Urinary bladder (tissue), 4 donors: Measurements from ENCODE around the gene THRA. TPM values are rescaled to one million over a fixed set of nuclear protein-coding genes. Genes with fewer than 3 reads are reported as not detected.

Source experiments
- DNase-seq: peaks from one replicate; pipeline ENCODE4 v3.0.0-alpha.2; 2015; ENCODE audit errors: extremely low spot score
- H3K27ac ChIP-seq: one replicate; pipeline ENCODE4 v1.5.1; 2013; ENCODE audit warnings: low read depth, mild to moderate bottlenecking, moderate library complexity
- H3K36me3 ChIP-seq: one replicate; pipeline ENCODE4 v1.6.1; 2013; ENCODE audit warnings: mild to moderate bottlenecking, moderate library complexity; ENCODE audit not compliant: insufficient read depth
- H3K4me1 ChIP-seq: one replicate; pipeline ENCODE4 v1.6.1; 2013; ENCODE audit warnings: mild to moderate bottlenecking, moderate library complexity; ENCODE audit not compliant: insufficient read depth
- H3K4me3 ChIP-seq: one replicate; pipeline ENCODE4 v1.5.1; 2013; ENCODE audit warnings: low read depth, low read length
- WGBS: extraction: QIAGEN DNeasy Blood & Tissue Kit; methylation state at CpG from one replicate; pipeline ENCODE4 v1.1.7; 2013; 5-methylcytosine and 5-hydroxymethylcytosine counted together
- polyA plus RNA-seq: library from polyadenylated mRNA; stranded (reverse); fragments of 200-250 nt; gene quantifications from one replicate; pipeline ENCODE4 v1.2.3, GENCODE V29; 2013
- total RNA-seq: library from RNA; depleted of rRNA; stranded (reverse); fragments of >200 nt; gene quantifications from one replicate; pipeline ENCODE4 v1.2.3, GENCODE V29; 2014
- donor health status: healthy with polysubstance abuse.
- donor health status: healthy.

Gene THRA
- total RNA-seq (35.5 TPM), polyA plus RNA-seq (76.3 TPM)

DNA sequence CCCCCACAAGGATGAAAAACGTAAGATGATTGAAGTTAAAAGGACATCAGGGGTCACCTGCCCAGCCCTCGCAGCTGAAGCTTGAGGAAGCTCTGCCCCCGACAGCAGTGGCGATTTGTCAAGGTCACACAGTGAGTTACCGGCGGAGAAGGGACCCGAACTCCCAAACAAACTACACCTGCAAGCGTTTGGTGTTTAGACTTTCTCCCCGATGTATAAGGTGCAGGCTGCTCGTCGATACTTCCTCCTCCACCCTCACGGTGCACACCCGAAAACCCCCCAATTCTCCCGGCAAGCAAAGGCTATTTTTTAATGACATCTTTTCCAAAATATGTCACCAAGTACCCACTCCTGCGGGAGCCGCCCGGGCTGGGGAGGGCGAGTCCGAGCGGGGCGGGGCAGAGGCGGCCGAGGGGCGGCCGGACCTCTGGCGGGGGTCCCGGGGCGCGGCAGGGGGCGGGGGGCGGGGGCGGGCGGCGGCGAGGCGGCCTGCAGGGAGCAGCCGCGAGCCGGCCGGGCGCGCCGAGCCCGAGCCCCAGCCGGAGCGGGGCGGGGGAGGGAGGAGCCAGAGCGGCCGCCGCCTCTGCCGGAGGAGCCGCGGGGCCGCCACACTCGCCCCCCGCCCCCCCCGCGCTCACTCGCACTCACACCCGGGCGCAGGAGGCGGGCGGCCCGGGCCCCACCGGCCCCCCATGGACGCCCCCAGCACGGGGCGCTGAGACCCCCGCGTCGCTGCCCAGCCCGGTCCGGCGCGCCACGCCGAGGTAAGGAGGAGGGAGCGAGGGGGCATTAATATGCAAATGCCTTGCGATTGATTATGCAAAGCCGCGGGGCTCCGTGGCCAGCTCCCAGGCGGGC lies at the start of gene THRA:
THRA (plus strand) TSS at position 637 of the 858 bp plus-strand sequence. CDS start 11,524 bp downstream, outside the sequence.
- Histone ChIP-seq H3K36me3 (no peaks in the 10 kb centered on the region), H3K4me1 (peaks cover 2% of the 10 kb centered on the region), H3K4me3 (peak within 1 kb of the TSS; percentile 98), H3K27ac (peak within 1 kb of the TSS; percentile 85)
- no peak for DNase-seq
- 1% methylated on average over 83 of the region's 83 CpGs for WGBS

GRCh38 chr17:40014375-40014980 lies 48.3 kb upstream of the THRA start:
- no peaks in the 10 kb centered on the region for H3K4me1 ChIP-seq

GRCh38 chr17:40015005-40015997 lies 47.5 kb upstream of the THRA start, which contains the start of gene CSF3:
Gene CSF3, plus strand, starts transcription at chr17:40015440. Its CDS starts 35 bp downstream, at chr17:40015475.
- no peak within 1 kb of the TSS for H3K4me3 ChIP-seq
- peaks cover 3% of the 10 kb centered on the region for H3K36me3 ChIP-seq
- no peaks in the 10 kb centered on the region for H3K4me1 ChIP-seq
- no peak within 1 kb of the TSS for H3K27ac ChIP-seq
- WGBS = 62% methylated on average over 20 of the region's 20 CpGs
- no peak for DNase-seq

More at GRCh38 chr17:40014375-40014980, 48.3 kb upstream of the THRA start:
- Histone ChIP-seq H3K4me3 (no peak overlapping the region), H3K36me3 (no peaks in the 10 kb centered on the region), H3K27ac (no peak overlapping the region)
- WGBS = 51% methylated on average over 18 of the region's 18 CpGs
- DNase-seq = no peak

GRCh38 chr17:40015998-40016985 lies 46.5 kb upstream of the THRA start:
- Histone ChIP-seq H3K27ac (no peak overlapping the region), H3K4me3 (no peak overlapping the region), H3K36me3 (peaks cover 3% of the 10 kb centered on the region), H3K4me1 (no peaks in the 10 kb centered on the region)
- WGBS = 73% methylated on average over 26 of the region's 26 CpGs
- DNase-seq = no peak

- 36% methylated on average over 15 of the region's 15 CpGs for WGBS
- Histone ChIP-seq H3K36me3 (peaks cover 3% of the 10 kb centered on the region), H3K27ac (no peak overlapping the region), H3K4me3 (no peak overlapping the region), H3K4me1 (no peaks in the 10 kb centered on the region)
- no peak for DNase-seq
These were observed 45.2 kb upstream of the THRA start for GRCh38 chr17:40017422-40018080.

GRCh38 chr17:40018211-40019121 lies 44.3 kb upstream of the THRA start:
- H3K4me3 ChIP-seq = no peak overlapping the region
- no peak for DNase-seq
- 22% methylated on average over 15 of the region's 15 CpGs for WGBS
- no peak overlapping the region for H3K27ac ChIP-seq
- no peaks in the 10 kb centered on the region for H3K4me1 ChIP-seq
- H3K36me3 ChIP-seq = peaks cover 3% of the 10 kb centered on the region

DNA sequence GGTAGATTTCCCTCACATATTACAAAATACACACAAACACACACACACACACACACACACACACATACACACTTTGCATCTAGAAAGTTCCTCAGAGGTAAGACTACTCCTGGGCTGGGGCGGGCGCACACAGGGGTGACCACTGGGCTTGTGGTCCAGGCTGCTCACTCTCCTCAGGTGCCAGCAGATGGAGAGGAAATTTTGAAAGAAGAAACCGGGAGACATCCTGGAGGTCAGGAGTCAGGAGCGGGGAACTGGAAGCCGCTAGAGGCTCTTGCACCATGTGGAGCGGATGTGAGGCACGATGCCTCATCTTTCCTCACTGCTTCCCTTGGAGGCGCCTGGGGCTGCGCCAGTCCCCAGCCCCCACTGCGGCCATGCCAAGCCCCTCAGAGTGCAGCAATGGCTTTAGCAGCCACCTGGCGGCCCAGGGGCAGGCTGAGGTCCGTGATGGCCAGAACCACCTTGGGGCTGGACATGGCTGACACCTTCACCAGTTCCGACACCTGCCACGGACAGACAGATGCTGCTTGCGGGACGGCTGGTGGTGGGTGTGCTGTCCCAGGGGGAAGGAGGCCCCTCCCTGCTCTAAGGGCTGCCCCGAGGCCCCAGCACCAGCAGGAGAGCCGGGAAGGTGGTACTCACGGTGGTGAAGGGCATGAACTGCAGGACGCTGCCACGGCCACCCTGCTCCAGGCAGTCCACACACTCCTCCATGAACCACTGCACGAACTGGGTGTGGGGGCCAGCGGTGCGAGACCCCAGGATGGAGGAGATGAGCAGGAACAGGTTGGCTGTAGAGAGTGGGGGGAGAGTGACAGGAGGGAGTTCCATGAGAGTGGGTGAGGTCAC lies 43.4 kb upstream of the THRA start:
- H3K4me3 ChIP-seq = no peak overlapping the region
- no peaks in the 10 kb centered on the region for H3K4me1 ChIP-seq
- DNase-seq = no peak
- no peak overlapping the region for H3K27ac ChIP-seq
- WGBS = 72% methylated on average over 24 of the region's 24 CpGs
- peaks cover 3% of the 10 kb centered on the region for H3K36me3 ChIP-seq

DNA sequence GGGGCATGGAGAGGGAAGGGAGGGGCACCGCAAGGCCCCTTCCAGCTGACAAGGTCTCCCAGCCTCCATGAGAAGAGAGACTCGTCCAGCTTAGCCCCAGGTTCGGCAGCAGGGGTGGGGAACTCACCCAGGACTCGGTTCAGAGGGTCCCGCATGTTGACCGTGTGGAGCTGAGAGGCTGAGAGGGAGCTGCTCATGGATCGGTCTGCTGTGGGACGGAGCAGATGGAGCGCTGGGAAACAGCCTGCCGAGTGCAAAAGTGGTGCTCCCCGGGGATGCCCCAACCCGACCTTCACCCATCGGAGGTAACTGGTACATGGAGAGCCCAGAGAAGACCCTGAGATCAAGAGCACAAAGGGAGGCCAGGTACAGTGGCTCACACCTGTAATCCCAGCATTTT lies 42.6 kb upstream of the THRA start:
- DNase-seq = no peak
- Histone ChIP-seq H3K4me3 (no peak overlapping the region), H3K4me1 (no peaks in the 10 kb centered on the region), H3K27ac (no peak overlapping the region), H3K36me3 (peaks cover 3% of the 10 kb centered on the region)
- WGBS = 93% methylated on average over 13 of the region's 13 CpGs

GRCh38 chr17:40021451-40021971 lies 41.3 kb upstream of the THRA start:
- DNase-seq = no peak
- no peaks in the 10 kb centered on the region for H3K4me1 ChIP-seq
- peaks cover 3% of the 10 kb centered on the region for H3K36me3 ChIP-seq
- WGBS = 71% methylated on average over 9 of the region's 9 CpGs
- no peak overlapping the region for H3K4me3 ChIP-seq
- H3K27ac ChIP-seq = no peak overlapping the region

DNA sequence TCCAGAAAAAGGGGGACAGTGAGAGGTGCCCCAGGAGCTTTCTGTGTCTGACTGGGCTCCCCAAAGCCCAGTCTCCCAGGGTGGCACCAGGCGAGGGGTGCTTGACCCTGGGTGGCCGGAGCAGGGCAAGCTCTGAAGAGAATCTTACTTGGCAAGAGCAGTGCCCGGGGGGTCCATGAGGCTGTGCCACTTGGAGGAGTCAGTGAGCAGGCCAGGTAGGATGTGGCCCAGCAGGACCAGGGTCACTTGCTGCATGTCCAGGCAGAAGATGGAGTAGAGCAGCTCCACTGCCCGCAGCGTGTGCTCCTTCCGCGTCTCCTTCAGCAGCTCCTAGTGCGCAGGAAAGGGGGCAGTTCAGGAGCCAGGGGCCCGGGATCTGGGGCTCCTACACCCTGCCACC lies 40.3 kb upstream of the THRA start:
- no peak overlapping the region for H3K4me3 ChIP-seq
- H3K27ac ChIP-seq = no peak overlapping the region
- DNase-seq = no peak
- peaks cover 3% of the 10 kb centered on the region for H3K36me3 ChIP-seq
- WGBS = 96% methylated on average over 9 of the region's 9 CpGs
- H3K4me1 ChIP-seq = no peaks in the 10 kb centered on the region
